Right ventricle myocardium superior (tissue), 1 donor: ENCODE results near the gene VWA3B. TPM values are rescaled to one million over a fixed set of nuclear protein-coding genes. Genes with fewer than 3 reads are reported as not detected.
"Not testable (repeated sequence)": the region's sequence is repeated elsewhere in the genome, so short reads cannot be mapped to it uniquely, and the experiment has no call there.

Source experiments
- ATAC-seq: fragments of 200-7000 bp; cut with Tn5 transposase; one replicate; pipeline ENCODE4 v1.9.1; 2020; ENCODE audit warnings: mild to moderate bottlenecking; ENCODE audit not compliant: poor library complexity
- DNase-seq: peaks from one replicate; pipeline ENCODE4 v3.0.0-alpha.2; 2020
- intact Hi-C: fragments of 100-400 bp; cut with DNase I; formaldehyde crosslinking; loops from one replicate; pipeline ENCODE4 v1.11.2; 2022
- total RNA-seq: library from RNA; stranded (reverse); fragmentation: NEBNext Ultra II Directional; extraction: Animal tissue kit (Norgen Biotek cat#: 25700); gene quantifications from one replicate; pipeline ENCODE4 v1.2.1, GENCODE V29; 2021
- donor health status: DM: no; HTN: yes; CAD: no; lungs with severe emphysema.

VWA3B gene
- total RNA-seq, 1 donor from 2014 or later, result 0.32 TPM

DNA sequence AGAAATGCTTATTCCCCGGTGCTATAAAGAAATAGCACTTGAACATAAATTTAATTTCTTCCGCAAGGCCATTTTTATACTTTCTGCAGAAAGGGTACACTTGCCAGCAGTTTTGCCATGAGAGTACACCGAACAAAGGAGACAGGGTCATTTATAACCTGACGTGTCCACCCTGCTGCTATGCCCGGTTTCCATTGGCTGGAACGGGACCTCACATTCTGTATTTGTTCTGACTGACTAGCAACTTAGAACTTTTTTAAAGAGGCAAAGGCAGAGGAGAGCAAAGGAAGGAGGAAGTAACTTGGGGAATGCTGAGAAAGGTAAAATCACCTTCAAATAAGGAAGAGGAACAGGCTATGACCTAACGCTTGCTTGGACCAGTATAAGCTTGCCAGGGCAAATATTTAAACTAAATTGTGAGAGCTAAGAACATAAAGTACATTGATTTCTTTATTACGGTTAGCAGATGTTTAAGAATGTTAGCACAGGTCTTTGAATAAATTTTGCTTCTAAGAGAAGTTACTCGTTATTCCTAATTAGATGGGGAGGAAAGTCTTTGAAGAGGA is 220.2 kb downstream of the VWA3B start:
- intact Hi-C loops, result not testable (repeated sequence)

DNA sequence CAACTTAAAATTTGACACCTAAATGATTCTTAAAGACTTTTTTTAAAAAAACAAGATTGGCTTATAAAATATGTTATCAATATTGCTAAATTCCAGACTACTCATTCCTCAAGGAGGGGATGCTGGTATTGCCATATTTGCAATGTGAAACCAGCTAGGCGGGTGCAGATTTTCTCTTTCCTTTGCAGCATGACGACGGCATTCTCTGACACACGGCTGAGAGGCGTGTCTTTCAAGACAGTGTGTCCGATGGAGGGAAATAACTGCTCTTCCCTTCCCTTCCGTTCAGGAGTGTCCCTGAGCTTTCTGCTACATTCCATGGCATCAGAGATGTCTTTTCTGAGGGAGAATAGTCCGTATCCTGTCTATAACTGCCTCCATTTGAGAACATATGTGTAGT is 221.1 kb downstream of the VWA3B start:
- no peak for ATAC-seq
- intact Hi-C loops, result no loop called here
- DNase-seq, result no peak

More for the DNA sequence above, 220.2 kb downstream of the VWA3B start:
- ATAC-seq, DNase-seq: not testable (repeated sequence)

DNA sequence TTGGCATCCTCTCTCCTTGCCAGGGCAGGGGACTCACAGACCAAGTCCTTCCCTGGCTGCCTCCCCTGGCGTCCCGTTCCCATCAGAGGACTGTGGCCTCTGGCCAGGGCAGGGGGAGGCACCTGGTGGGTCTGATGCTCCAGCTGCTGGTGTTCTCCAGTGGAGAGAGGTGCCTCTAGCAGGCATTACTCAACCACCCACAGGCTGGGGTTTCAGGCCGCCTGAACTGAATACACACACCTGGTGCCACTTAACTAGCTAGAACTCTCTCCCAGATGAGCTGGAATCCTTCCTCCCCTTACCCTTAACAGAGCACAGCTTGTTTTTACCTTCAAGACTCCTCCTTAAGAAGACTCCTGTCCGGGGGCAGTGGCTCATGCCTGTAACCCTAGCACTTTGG is 221.6 kb downstream of the VWA3B start:
- no peak for DNase-seq
- no peak for ATAC-seq
- intact Hi-C loops, result no loop called here

DNA sequence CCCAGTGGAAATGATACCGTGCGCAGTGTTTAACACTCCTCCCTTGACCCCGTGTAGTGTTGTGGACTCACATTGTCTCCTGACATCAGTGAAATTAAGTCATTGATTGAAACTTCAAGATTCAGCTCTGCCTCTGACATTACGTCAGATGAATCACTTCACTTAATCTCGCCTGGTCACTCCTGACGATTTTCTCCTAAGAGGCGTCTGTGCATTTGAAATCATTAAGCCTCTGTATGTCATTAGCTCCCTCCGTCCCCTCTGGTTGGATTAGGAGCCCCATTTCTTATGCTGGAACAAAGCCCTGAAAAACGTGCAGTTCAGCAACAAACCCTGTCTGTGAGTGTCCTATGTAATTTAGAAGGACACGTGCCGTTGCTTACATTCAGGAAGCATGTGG is 222.6 kb downstream of the VWA3B start:
- ATAC-seq, result no peak
- intact Hi-C loops, result no loop called here

DNA sequence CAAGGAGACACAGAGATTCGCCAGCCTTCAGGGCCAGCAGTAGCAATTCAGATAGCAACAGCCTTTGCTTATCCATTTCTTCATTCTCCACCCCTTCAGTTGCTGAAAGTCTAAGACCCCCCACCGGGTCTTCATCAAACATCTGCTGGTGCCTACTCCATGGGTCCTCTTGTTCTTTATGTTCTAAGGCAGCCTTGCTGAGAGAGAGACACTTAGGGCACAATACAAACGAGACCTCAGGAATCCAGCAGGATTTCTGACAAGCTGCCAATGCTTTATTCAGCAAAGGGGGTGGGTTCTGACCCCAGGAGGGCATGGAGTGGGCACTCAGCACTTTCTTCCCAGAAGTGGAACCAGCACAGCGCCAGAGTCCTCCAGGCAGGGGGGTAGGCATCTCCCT is 223.0 kb downstream of the VWA3B start:
- intact Hi-C loops, result no loop called here
- no peak for DNase-seq
- ATAC-seq, result no peak

More for the DNA sequence above, 222.6 kb downstream of the VWA3B start:
- DNase-seq, result no peak

DNA sequence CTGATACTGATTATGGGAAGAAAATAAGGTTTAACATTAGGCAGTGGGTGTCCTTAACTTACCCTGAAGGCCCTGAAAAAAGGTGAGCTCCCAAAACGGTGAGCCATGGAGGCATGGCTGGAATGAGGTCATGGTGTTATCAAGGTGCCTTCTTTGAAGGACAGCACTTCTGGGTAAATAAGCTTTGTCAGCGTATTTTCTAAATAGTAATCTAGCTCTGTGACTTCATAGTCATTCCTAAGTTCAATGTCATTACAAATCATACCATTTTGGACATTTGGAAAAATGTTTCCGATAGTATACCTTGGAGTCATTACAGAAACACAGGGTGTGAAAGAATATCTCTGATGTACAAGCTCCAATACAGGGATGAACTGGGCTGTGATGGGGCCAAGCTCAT is 224.1 kb downstream of the VWA3B start:
- intact Hi-C loops, result no loop called here
- ATAC-seq (no peak), DNase-seq (no peak)

DNA sequence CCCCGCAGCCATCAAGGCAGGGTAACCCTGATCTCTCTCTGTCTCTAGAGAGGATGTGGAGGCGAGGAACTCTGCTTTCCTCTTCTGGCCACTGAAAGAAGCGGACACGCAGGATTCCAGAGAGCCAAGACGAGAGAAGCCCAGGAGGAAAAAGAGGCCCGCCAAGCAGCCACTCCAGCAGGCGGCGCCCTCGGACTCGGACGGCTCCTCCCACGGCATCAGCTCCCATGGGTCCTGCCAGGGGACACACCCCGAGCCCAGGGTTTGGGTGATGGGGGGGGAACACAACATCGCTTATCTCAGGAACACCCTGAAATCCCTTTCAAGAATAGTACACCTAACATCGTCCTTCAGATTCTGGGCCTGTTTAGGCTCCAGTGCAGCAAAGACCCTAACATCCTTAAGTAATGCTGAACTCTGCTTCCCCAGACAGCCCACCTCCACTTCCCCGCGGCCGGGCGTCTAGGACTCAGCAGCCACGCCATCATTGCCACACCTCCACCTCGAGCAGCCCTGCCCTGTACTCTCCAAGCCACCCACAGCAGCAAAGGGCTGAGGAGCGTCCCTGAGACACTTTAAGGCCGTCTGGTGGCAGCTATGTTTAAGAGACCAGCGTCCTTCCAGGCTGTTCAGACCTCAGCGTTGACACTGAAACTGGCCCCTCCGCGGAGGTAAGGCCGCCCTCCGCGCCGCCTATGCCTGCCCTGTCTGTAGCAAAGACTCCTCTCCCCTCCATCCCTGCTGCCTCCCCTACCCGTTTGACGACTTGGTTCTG is 225.0 kb downstream of the VWA3B start:
- ATAC-seq (no peak), DNase-seq (no peak)
- intact Hi-C loops, result no loop called here

DNA sequence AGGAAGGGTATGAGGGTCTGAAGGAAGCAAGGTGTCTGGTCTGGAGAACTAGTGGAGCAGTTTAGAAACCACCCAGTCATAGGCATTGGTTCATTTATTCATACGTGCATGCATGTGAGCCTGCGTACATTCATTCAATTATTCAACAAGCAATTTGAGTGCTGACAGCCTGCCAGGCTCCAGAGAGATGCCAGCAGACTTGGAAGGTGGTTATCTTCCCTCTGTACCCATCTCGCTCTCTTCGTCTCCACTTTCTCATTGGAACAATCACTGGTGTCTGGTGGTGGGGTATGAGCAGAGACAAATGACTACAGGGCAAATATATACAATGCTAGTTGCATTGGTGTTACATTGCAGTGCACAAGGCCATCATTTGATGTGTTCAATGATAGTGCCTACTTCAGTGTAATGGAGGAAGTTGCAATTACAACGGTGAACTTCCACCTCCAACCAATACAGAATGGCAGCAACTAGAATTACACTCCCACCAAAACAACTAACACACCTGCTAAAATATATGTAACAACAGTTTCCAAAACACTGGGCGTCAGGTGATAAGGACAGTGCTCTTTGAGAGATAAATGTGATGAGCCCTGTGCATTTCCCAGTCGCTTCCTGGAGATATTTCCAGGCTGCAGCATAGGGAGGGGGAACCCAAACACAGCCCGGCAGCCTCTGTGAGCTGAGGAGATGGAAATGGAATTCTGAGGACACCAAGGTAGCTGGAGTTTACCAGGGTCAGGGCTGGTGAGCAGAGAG is 226.7 kb downstream of the VWA3B start:
- DNase-seq (no peak), ATAC-seq (peak; percentile 10)
- intact Hi-C loops, result no loop called here

DNA sequence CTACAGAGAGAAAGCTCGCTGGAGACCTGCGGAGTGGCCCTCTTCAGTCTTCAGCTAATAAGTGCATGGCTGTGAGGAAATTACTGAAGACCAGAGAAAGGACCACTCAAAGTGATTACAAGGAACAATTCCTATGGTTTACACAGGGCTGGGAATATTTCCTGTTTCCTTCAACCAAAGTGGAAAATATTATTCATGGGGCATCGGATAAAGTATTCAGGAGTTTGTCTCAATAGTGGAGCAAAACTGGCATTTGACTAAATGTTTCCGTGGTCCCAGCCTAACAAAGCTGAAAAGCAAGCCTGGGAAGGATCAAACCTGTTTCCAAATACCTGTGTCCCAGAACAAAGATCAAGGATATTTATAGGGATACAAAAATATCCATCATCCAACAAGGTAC is 227.3 kb downstream of the VWA3B start:
- intact Hi-C loops, result no loop called here
- ATAC-seq, result no peak
- DNase-seq, result no peak

DNA sequence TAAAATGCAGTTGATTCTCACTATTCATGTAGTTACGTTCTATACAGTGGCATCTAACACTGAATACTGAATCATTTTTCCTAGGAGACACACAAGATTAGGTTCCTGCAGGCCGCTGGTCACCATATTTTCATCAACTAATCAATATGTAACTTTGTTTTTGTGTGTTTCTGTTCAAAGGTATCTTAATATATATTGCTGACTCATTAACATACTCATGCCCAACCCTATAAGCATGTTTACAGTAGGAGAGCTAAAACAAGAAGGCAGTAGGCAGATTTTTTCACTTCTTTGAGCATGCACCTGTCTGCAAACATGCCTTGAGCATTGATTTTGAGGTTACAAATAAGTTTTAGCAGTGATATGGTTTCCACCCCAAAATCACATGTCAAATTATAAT is 229.0 kb downstream of the VWA3B start:
- DNase-seq, result no peak
- ATAC-seq, result no peak
- intact Hi-C loops, result no loop called here

DNA sequence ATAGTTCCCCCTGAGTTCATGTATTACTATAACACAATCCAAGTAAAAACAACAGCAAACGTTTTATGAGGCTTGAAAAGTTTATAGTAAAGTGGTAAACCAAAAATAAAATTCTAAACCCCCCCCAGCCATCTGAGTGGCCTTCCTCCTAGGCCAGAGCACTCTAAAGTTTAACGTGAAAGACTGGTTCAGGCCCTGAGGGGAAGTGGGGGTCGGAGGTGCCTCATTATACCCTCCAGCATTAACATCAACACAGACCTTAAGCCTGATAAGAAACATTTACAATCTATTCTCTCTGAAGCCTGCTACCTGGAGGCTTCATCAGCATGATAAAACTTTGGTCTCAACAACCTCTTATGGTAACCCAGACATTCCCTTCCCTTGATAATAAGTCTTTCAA is 230.2 kb downstream of the VWA3B start:
- DNase-seq (no peak), ATAC-seq (no peak)
- intact Hi-C loops, result no loop called here

DNA sequence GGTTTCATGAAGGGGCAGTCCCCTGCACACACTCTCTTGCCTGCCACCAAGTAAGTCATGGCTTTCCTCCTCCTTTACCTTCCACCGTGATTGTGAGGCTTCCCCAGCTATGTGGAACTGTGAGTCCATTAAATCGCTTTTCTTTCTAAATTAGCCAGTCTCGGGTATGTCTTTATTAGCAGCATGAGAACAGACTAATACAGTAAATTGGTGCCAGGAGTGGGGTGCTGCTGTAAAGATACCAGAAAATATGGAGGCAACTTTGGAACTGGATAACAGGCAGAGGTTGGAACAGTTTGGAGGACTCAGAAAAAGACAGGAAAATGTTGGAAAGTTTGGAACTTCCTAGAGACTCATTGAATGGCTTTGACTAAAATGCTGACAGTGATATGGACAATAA is 233.2 kb downstream of the VWA3B start:
- DNase-seq, intact Hi-C loops, ATAC-seq: not testable (repeated sequence)

DNA sequence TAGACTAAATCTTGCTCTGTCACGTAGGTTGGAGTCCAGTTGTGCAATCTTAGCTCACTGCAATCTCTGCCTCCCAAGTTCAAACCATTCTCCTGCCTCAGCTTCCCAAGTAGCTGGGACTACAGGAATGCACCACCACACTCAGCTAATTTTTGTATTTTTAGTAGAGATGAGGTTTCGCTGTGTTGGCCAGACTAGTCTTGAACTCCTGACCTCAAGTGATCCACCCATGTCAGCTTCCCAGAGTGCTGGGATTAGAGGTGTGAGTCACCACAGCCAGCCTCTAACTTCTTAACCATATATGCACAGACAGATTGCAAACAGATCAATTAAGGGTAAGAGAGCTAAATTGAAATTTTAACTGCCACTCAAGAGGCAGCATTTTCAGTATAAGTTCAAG is 237.2 kb downstream of the VWA3B start:
- ATAC-seq (no peak), DNase-seq (no peak)
- intact Hi-C loops, result no loop called here

DNA sequence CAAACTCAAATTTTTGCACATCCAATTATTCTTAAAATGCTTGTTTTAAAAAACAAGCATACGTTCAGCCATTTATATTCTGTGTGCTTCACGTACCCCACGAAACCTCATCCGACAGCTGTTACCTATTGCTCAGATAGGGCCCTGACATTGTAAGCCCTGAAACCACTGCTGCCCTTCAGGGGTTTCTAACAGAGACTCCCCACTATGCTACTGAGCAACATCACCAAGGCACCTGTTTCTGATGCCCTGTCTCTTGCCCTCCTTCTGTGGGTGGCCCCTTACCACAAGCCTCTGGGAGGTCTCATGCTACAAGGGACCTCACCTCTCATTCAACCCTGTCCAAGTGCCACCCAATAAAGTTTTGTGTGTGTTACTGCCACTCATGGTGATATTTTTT is 240.8 kb downstream of the VWA3B start:
- ATAC-seq, result no peak
- intact Hi-C loops, result no loop called here

DNA sequence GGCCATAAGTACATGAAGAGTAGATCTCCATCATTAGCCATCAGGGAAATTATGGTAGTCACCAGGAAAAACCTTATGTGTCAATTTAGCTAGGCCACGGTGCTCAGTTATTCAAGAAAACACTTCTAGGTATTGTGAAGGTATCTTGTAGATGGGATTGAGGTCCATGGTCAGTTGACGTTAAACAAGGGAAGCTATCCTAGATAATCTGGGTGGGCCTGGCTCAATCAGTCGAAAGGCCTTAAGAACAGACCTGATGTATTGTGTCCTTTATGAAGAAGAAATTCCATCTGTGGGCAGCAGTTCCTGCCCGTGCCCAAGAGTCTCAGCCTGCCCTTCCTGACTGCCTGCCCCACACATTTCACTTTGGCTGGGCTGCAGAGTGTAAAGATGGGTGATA is 242.6 kb downstream of the VWA3B start:
- intact Hi-C loops, result no loop called here
- DNase-seq (no peak), ATAC-seq (no peak)

More for the DNA sequence above, 240.8 kb downstream of the VWA3B start:
- DNase-seq, result no peak

DNA sequence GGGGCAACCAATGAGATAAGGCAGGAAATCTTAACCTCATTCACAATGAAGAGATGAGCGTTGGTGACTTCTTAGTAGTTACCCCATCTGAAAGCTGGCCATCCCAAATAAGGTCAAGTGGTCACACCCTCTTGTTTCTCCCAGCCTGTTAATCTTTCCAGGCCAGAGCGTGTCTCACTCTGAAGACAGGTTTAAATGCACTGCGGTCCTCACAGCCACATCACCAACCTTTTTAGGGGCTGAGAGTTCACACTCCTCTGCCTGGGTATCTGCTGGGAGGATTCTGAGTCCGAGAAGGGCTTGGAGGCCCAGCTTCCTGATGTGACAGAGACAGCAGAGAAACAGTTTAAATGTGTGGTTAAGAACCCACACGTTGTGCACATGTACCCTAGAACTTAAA is 246.0 kb downstream of the VWA3B start:
- no peak for ATAC-seq
- intact Hi-C loops, result no loop called here

DNA sequence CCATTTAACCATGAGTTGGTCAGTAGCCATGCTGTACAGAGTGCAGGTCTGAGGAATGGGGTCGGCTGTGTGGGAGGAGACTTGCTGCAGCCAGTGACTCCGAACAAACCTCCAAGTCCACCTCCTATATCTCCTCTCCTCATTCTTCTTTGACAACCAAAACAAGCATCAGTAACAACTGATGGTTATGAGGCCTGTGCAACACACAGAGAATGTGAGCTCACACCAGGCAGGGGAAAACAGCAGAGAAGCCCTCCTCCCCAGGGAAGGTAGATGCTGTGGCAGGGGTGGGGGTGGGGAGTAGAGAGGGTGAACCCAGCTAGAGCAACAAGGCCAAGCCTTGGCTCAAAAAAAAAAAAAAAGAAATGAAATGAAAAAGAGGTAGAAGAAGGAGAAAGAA is 247.0 kb downstream of the VWA3B start:
- intact Hi-C loops, result no loop called here
- DNase-seq (no peak), ATAC-seq (no peak)

More for the DNA sequence above, 246.0 kb downstream of the VWA3B start:
- no peak for DNase-seq

DNA sequence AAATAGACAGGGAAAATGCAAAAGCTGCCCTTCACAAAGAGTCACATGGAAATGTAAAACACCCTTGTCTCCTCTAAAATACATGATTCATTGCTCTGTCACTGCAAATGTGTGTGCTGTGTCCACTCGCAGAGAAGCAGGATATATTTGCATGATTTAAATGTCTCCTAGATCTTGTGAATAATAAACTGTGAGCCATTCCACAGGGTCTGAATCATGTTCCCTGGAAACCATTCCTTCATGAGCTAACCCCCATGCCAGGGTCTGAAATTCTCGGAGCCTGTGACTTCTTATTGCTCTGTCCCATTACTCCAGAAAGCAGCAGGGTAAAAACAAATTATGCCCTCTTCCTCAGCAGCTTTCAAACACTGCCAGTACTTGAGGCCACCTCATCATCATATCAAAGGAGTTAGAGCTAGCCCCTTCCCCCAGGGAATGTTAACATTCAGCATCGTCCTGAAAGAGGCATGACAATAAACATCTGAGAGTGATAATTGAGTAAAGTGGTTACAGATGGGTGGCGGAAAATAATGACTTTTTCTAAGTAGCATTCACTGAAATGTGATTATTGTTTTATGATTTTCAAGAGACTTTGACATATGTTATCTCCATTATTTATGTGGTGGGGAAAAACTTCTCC is 247.6 kb downstream of the VWA3B start:
- DNase-seq, result no peak
- intact Hi-C loops, result no loop called here

DNA sequence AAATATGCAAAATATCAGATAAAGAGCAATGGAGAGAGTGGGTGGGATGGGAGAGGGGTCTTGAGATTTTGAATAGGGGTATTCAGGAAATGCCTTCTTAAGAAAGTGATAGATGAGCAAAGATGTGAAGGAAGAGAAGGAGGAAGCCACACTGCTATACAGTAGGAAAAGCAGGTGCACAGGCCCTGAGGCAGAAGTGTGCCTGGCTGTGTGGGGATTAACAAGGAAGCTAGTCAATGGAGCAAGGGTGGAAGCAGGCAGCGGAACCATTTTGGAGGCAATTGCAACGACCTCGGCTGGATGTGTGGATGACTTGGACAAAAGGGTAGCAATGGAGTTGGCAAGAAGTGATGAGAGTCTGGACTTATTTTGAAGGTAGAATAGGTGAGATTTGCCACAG is 248.3 kb downstream of the VWA3B start:
- ATAC-seq (no peak), DNase-seq (no peak)
- intact Hi-C loops, result no loop called here

More for the DNA sequence above, 247.6 kb downstream of the VWA3B start:
- ATAC-seq, result no peak
